NCI-H2171 treated with DMSO at 0.1 percent for 48 hours (cell line): Measurements from ENCODE around the gene MYL10.
"Not testable (repeated sequence)": the region's sequence is repeated elsewhere in the genome, so short reads cannot be mapped to it uniquely, and the experiment has no call there.

Source experiments
- DNase-seq: peaks from one replicate; lab custom pipeline; 2025; lab: John Stamatoyannopoulos, UW

MYL10 gene

DNA sequence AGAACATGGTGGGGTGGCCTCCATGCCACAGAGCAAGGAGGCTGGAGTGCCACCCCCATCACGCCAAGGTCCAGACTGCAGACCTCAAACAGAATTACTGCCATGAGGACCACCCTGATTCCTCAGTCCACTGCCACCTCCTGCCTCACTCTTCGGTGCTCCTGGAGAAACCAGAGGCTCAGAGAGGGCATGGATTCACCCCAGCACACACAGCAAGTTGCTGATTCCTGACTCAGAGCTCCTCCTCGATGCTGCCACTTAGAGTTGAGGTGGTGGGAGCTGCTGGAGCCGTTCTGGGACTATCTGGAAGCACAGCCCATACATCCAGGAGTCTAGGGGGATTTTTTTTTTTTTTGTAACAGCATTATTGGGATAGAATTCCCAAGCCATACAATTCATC, 22.0 kb upstream of the MYL10 start:
- DNase-seq = no peak

DNA sequence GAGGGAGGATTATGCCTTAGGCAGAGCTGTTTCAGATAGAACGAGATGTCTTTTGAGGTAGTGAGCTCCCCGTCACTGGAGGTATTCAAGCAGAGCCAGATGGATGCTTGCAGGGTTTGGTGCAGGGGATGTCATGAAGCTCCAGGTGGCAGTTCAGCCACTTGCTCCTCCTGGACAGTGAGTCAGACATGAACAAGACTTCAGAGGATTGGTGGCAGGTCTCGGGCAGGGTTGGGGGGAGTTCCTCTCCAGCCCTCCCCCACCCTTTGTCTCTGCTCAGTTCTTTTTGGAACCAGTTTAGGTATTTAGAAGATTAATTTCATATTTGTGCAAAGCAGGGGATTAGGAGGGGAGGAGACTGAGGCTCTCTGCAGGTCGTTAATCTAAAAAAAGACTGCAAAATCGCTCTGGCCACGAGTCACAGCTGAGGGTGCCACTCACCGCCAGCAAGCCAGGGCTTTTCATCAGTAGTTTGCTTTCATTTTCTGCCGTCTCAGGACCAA, 21.5 kb upstream of the MYL10 start:
- DNase-seq = no peak

DNA sequence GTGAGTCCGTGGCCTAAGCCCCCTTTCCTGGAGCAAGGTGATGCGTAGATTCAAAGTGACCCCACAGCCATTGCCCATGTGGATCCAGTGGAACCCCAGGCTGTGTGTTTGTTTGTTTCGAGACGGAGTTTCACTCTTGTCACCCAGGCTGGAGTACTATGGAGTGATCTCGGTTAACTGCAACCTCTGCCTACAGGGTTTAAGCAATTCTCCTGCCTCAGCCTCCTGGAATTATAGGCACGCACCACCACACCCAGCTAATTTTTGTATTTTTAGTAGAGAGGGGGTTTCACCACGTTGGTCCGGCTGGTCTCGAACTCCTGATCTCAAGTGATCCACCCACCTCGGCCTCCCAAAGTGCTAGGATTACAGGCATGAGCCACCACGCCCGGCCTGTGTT, 18.8 kb upstream of the MYL10 start:
- DNase-seq = not testable (repeated sequence)

DNA sequence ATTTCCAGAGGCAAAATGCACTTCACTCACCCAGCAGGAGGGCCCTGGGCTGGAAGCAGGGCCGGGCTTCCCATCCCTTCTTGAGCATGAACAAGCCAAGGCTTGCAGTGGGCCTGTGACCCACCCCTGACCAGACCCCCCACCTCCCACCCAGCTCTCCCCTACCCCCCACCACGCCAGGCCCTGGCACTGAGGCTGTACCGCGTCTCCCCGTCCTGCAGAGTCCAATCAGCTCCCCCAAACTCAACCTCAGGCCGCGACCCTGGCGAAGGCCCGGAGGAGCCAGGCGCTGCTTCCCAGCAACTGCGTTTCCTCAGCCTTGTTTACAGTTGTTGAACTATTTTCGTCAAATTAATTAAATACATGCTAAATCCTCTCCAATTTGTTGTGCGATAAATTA, 16.9 kb upstream of the MYL10 start:
- no peak for DNase-seq

DNA sequence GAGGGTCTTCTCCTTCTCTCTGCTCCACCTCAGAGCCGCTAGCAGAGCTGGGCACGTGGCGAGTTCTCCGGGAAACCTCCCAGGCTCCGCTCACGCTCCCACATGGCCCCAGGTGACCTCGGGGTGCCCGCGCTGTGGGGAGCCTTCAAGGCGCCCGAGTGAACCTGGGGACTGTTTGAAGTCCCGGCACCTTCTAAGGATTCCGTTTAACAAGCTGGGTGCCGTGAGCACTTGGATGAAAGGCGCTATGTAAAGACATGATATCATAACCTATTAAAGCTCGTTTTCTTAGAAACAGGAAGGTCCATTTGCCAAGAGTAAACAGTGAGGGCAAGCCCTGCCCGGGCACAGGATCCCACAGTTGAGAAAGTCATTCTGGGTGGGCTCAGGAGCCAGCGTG, 15.8 kb upstream of the MYL10 start:
- no peak for DNase-seq

DNA sequence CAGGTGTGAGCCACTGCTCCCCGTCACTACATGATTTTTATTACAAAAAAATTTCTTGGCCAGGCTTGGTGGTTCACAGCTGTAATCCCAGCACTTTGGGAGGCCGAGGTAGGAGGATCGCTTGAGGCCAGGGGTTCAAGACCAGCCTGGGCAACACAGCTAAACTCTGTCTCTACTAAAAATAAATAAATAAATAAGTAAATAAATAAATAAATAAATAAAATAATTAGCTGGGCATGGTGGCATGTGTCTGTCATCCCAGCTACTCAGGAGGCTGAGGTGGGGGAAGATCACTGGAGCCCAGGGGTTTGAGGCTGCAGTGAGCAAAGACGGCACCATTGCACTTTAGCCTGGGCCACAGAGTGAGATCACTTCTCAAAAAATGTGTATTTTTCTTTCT, 10.0 kb upstream of the MYL10 start:
- not testable (repeated sequence) for DNase-seq

DNA sequence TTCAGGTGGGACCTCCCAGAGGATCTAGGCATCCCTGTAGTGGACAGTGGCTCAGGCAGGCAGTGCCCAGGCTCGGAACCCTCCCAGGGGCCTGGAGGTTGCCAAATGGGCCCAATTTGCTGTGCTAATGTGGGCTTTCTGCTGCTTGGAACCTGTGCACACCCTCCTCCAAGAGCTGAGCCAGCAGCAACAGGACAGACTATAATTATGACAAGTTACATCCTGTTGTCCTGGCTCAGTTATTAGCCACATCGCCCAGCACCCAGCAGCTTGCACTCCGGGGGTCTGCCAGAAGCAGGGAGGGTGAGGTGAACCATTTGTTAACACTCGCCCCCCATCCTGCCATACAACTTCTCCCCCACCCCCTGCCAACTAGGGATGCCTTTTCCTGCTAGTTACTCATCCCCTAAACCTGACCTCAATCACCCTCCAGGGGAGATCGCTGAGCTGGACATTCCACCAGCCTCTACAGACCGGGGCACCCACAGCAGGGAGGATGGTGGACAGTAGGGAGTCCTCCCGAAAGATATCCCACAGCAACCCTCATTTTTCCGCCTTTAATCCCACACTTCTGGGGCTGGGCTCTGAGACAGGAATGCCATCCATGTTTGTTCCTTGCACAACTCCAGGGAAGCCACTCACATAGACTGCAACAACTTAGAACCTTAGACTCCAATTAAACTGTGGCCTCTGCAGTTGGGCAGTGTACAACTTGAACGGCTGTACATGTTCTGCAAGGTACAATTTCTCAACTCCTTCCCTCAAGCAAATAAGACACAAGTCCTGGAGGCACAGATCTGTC, 7.9 kb upstream of the MYL10 start:
- DNase-seq = no peak

DNA sequence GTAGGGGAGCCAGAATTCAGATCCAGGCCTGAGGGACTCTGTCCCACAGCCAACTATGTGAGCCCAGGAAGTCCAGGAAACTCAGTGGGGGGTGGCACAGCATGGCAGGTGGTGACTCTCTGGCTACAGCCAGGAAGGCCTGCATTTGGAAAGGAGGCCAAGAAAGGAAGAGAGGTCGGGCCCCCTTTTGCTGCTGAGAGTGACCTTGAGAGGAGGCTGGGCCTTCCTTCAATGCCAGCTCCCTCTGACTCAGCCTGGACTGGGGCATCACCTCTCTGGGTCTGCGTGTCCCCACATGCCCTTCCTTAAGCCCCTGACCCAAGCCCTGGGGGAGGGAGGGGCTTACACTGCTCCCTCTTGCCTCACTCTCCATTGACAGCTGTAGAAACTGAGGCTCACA, 6.4 kb upstream of the MYL10 start:
- DNase-seq = no peak

DNA sequence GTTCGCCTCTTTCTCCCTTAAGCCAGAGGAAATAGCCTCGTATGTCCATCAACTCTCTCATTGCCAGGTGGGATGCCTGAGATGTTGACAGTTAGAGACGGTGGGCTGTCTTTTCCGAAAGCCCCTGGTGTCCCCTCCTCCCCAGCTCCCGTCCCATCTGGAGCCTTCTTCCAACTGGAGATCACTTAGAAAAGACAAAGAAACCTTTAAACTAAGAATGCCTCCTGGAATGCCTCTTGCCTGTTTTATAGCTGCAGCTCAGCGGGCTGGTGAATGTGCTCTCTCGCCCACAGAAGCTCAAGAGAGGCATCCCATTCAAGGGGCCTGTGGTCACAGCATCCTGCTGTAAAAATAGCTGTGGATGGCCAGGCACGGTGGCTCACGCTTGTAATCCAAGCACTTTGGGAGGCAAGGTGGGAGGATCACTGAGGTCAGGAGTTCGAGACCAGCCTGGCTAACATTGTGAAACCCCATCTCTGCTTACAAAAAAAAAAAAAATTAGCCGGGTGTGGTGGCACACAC, 5.2 kb upstream of the MYL10 start:
- no peak for DNase-seq

DNA sequence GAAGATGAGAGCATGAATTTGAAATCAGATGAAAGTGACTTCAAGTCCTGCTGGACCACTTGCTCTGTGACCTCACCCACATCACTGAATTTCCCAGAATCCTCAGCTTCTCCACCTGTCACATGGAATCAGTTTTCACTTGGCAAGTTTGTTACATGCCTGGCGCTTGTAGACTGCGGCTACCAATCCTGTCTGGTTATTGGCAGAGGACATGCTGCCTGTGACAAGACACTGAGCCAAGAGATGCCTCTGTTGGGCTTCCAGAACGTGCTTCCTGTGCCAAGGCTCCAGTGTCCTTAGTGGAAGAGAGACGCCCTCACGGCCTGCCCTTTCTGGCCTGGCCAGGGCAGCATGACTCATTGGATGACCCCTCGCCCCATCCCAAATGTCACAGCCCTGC, 4.4 kb upstream of the MYL10 start:
- peak; percentile 59 for DNase-seq

DNA sequence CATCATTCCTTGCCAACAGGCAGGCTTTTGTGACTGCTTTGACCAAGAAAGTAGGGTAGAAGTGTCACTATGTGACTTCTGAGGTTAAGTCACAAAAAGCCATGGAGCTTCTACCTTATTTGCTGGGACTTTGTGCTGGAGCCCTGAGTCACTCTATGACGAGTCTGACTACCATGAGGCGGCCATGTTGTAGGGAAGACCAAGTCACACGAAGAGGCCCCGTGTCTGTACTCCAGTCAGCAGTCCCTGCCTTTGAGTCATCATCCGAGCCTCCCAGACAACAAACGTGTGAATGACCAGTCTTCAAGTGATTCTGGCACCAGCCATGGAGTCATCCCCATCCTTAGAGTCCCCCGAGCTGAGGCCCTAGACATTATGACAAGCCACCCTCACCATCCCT, 3.5 kb upstream of the MYL10 start:
- DNase-seq = no peak

DNA sequence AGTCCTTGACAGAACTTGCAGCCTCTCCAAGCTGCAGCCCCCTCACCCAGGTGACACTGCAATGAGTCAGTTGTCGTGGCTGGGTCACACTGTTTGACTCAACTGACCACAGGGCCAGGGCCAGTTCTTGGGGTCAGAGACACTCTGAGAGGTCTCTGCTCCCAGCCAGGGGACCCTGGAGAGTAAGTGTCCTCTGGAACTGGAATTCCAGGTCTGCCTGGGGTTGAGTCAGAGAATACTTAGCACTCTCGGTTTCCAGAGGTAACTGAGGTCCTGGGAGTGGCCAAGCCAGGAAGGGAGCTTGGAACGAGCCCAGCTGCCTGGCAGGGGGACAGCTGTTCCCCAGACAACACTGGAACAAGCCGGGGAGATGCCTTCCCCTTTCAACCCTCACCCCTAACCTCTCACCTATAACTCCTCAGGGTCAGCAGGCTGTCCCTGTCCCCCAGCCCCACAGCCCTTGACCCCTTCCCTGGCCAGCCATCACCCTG, 2.2 kb upstream of the MYL10 start:
- no peak for DNase-seq

DNA sequence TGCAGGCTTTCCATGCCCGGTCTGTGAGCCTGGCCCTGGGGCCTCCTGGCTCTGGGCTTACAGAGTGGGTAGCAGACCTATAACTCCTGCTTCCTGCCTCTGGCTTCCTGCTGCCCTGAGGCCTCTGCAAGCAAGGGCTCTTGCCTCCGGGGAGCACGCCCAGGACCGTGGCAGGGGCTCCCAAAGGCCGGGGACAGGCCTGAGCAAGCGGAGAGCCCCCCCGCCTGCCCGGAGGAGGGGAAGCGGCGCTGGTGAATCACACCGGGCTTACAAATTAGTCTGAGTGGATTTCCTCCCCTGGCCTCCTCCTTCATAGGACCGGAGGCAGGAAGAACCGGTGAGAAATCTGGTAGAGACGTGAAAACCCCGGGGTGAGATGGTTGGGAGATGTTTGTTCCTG, 1.5 kb upstream of the MYL10 start:
- DNase-seq = no peak

DNA sequence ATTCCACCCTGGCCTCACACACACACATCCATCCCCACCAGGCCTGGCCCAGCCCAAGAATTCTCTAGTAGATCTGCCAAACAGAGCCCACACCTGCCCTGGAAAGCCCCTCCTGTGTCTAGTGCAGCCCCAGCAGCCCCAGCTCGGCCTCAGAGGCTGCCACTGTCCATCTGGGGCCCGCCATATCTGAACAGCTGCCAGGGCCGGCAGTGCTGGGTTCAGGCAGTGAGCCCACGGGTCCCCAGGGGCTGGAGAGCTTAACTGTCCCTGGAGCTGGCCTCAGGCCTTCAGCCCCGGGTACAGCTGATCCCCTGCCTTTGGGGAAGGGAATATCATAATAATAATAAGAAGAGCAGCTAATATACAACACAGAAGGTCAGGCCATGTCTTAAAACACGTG, 574 bp downstream of the MYL10 start:
- no peak for DNase-seq

DNA sequence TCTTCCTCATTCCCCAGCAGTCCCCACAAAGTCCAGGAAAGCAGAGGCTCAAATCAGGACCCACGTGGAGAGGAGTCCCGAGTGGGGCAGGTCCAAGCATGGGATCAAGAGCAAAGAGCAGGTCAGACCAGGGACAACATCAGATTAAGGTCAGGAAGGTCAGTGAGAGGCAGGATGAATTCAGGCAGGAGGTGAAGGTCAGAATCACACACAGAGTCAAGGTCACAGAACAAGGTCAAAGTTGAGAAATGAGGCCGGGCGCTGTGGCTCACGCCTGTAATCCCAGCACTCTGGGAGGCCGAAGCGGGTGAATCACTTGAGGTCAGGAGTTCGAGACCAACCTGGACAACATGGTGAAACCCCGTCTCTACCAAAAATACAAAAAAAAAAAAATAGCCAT, 2.3 kb downstream of the MYL10 start:
- no peak for DNase-seq

DNA sequence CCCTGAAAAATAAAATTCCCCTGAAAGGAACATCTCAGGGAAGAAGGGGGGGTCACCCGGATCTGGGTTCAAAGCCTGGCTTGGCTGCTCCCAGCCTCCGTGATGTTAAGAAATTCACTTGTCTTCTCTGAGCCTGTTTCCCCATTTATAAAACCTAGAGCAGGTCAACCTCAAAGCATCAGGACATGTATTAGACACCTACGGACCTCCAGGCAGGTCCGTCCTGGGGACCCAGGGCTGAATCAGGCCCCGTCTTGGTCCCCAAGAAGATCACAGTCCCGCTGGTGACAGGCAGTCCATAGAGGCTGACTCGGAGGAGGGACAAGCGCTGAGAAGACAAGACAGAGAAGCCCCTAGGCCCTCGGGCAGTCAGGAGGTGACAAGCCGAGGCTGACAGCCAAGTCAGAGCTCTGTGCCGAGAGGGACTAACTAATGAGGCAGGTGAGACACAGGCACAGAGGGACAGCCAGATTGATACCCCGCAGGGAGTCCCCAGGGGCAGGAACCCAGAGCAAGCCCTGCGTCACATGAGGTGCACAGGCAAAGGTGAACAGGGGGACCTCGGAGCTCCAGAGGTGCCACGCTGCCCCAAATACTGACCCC, 2.9 kb downstream of the MYL10 start:
- peak; percentile 65 for DNase-seq

DNA sequence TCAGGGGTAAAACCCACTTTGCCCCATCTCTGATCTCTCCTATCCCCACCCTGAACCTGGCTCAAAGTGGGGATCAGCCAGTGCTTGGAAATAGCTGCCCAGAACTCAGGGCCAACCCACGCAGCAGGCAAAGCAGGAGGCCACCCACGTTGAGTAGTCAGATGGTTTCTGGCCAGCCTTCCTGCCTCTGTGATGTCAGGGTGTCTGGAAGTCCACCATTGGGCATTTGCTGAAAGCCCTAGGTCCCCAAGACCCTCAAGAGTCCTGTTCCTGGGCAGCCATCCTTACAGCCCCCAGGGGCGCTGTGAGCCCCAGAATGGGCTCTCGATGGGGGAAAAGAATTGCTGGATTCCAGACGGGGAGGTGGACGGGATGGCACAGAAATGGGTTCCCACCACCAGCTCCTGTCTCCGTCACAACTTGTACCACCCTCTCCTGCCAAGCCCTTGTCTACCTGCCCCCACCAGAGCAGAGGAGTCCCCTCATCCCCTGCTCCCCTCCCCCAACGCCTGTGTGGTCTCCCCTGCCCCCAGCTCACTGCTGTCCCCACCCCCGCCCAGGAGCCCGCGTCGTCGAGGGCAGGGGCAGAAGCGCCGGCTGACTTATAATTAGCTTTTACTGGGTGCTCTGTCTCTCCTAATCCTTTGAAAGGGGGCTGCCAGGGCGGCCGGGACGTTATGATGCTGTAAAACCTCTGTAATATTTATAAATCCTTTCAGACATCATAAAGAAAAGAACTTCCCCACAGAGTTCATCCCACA, 3.9 kb downstream of the MYL10 start:
- DNase-seq = no peak

DNA sequence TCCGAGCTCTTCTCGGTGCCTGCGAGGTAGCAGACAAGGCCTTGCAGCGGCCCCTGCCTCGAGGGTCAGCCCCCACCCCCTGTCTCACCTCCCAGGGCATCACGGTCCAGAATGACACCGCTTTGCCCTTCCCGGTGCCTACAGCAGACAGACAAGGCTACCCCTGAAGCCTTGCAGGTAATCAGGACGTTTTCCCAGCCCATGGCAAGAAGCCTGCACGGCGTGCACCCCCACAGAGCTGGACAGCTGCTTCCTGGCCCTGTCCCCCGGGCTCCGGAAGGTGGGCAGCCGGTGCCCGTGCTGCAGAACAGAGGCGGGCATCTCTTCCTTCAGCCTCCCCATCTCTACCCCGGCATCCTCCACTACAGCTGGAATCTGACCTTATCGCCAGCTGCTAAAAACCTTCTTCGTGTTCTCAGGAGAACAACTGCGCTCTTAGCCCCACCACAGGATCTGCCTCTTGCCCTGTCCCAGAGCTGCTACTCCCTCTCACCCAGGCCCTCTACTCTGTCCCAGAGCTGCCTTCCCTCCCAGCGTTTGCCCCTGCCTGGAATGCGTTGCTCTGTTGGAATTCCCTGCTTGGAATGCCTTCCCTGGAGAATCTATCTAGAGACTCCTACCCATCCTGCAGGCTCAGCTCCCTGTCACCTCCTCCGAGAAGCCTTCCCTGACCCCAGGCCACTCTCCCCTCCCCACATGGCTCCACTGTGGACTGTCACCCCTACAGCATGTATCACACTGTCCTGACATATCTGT, 4.7 kb downstream of the MYL10 start:
- DNase-seq = no peak

DNA sequence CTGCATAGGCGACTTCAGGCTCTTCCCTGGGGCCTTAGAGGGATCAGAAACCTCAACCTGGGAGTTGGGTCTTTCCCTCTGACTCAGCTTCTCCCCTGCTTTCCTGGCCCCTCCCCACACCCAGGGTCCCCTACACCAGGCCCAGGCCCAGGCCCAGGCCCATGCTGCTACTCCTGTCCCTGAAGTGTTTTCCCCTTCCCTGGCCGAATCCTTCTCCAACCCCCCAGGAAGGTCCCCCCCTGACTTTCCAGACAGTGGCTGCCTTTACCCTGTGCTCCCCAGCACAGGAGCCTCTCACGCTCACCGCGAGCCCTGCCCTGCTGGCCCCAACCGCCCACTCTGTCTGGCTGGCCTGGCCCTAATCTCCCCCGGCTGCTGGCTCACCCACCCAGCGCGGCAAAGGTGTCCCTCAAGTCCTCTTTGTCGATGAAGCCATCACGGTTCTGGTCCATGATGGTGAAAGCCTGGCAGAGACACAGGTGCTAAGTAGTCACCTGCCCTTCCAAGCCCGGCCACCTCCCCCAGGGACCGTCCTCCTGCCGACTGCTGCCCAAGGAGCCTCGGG, 6.4 kb downstream of the MYL10 start:
- DNase-seq = no peak

DNA sequence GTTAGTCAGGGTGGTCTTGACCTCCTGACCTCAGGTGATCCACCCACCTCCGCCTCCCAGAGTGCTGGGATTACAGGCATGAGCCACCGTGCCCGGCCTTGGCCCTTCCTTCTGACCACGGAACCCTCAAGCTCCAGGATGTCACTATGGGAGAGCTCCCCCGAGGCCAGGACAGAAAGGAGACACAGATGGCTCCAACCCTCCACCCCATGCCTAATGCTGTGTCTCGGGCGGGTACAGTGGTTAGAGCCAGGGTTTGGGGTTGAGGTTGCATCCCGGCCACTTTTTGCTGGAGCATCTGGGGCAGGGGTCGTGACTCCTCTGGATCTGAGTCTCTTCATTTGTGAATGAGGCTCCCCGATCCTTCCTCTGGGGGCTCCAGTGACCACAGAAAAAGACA, 8.1 kb downstream of the MYL10 start:
- no peak for DNase-seq

DNA sequence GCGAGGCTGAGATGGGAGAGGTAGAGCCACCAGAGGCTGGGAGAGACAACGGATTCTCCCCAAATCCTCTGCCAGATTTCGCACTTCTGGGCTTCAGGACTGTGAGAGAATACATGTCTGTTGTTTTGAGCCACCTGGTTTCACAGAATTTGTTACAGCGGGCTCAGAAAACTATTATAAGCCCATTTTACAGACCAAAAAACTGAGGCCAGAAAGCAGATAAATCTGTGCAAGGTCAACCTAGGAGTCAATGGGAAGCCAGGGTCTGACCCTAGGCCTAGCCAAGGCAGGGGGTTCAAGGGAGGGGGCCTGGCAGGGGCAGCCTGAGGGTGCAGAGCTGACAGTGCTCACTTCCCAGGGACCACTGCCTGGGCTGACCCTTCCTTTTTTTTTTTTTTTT, 8.7 kb downstream of the MYL10 start:
- no peak for DNase-seq

DNA sequence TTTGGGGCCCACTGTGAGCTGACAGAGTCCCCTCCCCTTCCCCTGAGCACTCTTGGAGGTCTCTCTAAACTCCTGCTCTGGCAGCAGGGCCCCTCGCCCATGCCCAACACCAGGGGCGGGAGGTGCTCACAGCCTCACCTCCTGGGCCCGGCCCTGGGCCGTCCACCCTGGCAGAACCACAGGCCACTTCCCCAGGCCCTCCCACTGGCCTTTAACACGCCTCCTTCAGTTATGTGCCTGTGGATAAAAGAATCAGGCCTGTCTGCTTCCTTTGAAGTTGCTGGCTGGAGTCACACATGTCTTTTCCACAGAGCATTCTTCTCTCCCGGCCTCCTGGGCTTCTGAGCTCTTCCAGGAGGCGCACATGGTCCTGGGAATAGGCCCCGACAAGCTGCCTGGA, 10.2 kb downstream of the MYL10 start:
- DNase-seq = no peak
